Parietal lobe (tissue), 1 donor: ENCODE results near the gene TSPO2. TPM values are rescaled to one million over a fixed set of nuclear protein-coding genes. Genes with fewer than 3 reads are reported as not detected.

Experiments used
- total RNA-seq: library from RNA; depleted of rRNA; stranded (reverse); fragments of >200 nt; gene quantifications from one replicate; pipeline ENCODE4 v1.2.3, GENCODE V29; 2014

TSPO2 gene, protein sequence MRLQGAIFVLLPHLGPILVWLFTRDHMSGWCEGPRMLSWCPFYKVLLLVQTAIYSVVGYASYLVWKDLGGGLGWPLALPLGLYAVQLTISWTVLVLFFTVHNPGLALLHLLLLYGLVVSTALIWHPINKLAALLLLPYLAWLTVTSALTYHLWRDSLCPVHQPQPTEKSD
- total RNA-seq, result not detected

DNA sequence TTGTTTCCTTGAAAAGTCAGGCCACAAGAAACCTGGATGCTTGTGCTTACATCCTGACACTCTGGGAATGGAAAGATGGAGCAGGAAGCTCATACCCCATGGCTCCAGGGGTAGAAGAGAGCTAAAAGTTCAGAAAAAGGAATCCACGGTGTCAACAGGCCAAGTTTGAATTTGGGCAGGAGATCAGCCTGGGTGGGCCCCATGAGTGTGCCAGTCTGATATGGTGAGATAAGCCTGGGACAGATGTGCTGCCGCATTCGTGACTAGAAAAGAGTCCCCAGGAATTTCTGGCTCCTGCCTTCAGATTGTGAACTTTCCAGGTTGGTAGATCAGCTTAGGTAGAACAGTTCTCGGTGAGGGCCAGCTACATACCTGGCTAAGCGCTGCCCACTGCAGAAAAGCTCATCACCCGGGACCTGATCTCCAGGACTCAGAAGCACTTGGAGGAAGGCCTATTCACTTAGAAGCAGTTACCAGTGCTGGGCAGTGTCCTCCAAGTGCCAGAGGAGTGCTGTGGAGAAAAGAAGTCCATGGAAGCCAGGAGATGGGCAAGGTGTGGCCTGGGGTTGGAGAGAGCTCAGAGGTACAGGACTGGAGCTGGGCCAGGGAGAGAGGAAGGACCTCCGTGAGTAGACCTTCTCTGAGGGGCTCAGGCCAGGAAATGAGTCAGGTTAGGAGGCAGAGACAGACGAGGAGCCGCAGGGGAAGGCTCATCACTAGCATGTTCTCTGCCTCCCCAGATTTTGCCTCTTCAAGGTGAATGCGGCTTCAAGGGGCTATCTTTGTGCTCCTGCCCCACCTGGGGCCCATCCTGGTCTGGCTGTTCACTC lies at the start of gene TSPO2:
TSS of gene TSPO2 (plus strand) at position 242 of the 830 bp plus-strand sequence. CDS start at position 761, 519 bp downstream.

DNA sequence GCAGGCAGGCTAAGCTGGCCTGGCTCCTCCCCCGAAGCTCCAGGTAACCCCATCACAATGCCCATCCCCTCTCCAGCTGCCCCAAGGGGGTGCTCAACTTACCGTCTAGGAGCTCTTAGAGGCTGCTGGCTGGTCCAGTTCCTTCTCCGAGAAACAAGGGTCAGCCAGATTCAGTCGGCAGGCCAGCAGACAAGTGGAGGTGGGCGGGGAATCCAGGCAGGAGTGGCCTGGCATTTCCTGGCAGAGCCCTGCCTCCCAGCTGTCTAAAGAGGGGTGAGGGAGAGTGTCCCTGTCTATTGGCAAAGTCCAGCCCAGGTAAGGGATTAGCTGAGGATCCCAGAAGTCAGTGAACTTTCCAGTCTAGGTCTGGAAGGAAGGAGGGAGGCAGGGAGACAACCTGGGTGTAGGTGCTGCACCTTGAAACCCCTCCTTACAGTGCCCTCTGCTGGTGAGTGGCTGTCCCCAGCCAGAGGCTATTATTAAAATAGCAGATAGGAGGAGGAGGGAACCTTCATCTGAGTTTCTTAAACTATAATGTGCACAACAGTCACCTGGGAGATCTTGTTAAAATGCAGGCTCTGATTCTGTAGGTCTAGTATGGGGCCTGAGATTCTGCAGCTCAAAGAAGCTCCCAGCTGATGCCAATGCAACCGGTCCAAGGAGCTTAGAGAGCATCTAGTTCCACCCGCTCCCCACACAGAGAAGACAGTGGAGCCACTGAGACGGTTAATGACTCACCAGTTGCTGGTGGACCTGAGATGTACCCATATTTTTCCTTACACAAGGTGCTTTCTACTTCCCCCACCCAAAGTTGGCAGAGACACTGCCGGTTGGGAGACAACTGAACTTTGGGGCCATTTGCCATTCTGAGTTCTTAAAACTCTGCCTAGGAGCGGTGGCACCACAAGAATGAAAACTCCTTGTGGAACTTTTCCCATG lies 2.9 kb upstream of the TSPO2 start, which contains the start of gene UNC5CL:
TSS of gene UNC5CL (minus strand) at position 162 of the 939 bp plus-strand sequence. CDS start 4,147 bp downstream, outside the sequence.

DNA sequence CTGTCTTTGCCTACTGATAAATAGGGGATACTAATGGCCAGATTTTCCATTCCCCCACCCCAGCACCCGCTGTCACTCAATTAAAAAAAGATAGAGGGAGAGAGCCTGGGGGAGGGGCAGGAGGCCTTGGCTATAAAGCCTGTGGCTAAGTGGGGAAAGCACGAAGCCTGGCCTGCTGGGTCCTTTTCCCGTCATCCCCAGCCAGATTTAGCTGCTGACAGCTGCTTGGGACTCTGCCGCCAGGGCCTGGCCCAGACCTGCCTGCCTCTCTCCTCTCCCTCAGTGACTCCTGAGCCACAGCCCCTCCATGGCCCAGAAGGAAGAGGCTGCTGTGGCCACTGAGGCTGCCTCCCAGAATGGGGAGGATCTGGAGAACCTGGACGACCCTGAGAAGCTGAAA lies 10.8 kb downstream of the TSPO2 start, which contains the start of gene APOBEC2:
TSS of gene APOBEC2 (plus strand) at position 162 of the 400 bp plus-strand sequence. CDS start at position 308, 146 bp downstream.

DNA sequence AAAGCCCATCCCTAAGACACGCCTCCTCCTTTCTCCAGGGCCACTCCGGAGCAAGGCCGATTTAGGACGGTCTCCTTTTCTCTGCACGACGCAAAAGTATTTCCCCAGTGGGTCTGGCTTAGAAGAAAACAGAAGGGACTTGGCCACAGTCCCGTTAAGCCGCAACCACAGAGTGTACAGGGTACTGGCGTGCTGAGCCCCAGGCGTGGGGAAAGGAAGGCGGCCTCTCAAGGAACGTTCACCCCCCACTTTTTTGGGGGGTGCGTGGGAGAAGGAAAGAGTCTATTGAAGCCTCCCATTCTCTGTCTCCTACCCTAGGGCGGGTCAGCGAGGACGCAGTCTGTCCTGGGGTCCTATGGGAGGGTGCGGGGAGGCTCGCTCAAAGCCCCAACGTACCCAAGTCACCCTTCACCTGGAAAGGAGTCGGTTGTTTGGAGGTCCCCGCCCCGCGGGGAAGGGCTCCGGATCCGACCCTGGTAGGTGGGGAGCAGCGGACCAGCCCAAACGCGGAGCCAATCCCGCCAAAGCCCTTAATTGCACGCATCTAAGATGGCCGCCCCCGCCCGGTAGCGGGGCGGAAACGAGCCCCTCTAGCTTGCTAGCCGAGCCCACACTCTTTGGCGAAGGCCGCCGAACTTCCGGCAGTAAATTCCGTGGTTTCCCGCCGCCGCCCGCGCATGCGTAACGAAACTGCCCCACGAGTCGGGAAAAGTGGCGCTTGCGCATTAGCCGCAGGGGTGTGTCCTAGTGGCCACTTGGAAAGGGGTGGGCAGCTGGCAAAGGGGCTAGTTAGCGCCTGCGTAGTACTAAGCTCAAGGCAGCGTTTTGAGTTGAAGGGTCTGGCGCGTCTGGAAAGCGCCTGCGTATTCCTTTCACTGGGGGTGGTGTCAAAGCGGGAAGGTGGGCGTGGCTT lies 29.9 kb downstream of the TSPO2 start, which contains the start of gene OARD1:
TSS of gene OARD1 (minus strand) at position 434 of the 913 bp plus-strand sequence. CDS start 722 bp downstream, outside the sequence.

DNA sequence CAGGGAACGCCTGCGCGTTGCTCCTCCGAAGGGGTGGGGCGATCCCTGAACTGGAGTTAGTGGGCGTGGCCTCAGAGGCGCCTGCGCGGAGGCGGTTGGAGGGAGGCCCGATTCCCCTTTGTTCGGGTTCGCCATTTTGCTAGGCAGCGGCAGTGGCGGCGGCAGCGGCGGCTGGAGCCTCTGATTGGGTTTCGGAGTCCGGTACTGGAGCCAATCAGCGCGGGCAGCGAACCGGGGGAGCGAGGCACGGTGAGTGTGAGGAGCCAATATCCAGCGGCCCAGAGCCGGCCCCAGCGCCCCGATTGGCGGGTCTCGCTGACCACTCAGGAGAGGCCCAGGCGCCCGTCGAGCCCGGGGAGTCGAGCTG lies 30.6 kb downstream of the TSPO2 start, which contains the start of gene NFYA:
TSS of gene NFYA (plus strand) at position 139 of the 367 bp plus-strand sequence. CDS start 6,116 bp downstream, outside the sequence.

Other genes with a start within 250 kb of the TSPO2 start
- 0.63 TPM for gene UNC5CL, start 3.2 kb upstream of the TSPO2 start, total RNA-seq
- gene APOBEC2, start 10.7 kb downstream of the TSPO2 start, total RNA-seq, result not detected
- 18.2 TPM for gene OARD1, start 29.9 kb downstream of the TSPO2 start, total RNA-seq
- 57.6 TPM for gene NFYA, start 30.5 kb downstream of the TSPO2 start, total RNA-seq
- not detected for gene TREML1, start 111.9 kb downstream of the TSPO2 start, total RNA-seq
- gene TREM2, start 120.6 kb downstream of the TSPO2 start, total RNA-seq, result 6.6 TPM
- gene TREML2, start 158.7 kb downstream of the TSPO2 start, total RNA-seq, result not detected
- not detected for gene TREML4, start 185.9 kb downstream of the TSPO2 start, total RNA-seq
- gene TREM1, start 244.2 kb downstream of the TSPO2 start, total RNA-seq, result not detected